Measurements from ENCODE around the gene DHRS1. TPM values are rescaled to one million over a fixed set of nuclear protein-coding genes. Genes with fewer than 3 reads are reported as not detected.

DHRS1 gene
- total and polyA plus RNA-seq, 9 of the 15 experiments (the other 6 are each of a cell fraction or from before 2014, with no cell fraction given) = 7.3 to 33.6 (median 13.3) TPM

- 17% methylated on average over 1 of the region's 1 CpG for WGBS (ENCODE audit: insufficient coverage, low coverage, missing lambda C conversion rate)
- Histone ChIP-seq H3K9me1 (ENCODE audit: control insufficient read depth, insufficient read depth, low read length) (no peaks in the 10 kb centered on the region), H3K36me3 (ENCODE audit: control insufficient read depth, insufficient read depth, low read length) (no peaks in the 10 kb centered on the region), H3K4me2 (ENCODE audit: insufficient read depth, low read length) (no peak overlapping the region), H4K20me1 (replicated peaks; ENCODE audit: control insufficient read depth, insufficient read depth, low read length) (no peaks in the 10 kb centered on the region), H3K9me3 (replicated peaks; ENCODE audit: control insufficient read depth, insufficient read depth, low read depth, low read length) (no peaks in the 10 kb centered on the region), H3K27me3 (ENCODE audit: control insufficient read depth in 2 of 2, insufficient read depth in 2 of 2, low read length in 2 of 2) (no peaks in the 10 kb centered on the region), H3K9ac (ENCODE audit: insufficient read depth in 1 of 2, low read depth in 2 of 2, low read length in 2 of 2) (no peak overlapping the region), H3K79me2 (ENCODE audit: control insufficient read depth, insufficient read depth, low read length) (no peaks in the 10 kb centered on the region), H3K4me1 (replicated peaks in 1 of 2; ENCODE audit: control insufficient read depth in 2 of 2, insufficient read depth in 2 of 2, low read length in 2 of 2) (peaks cover 0 to 10% of the 10 kb centered on the region in 2 experiments; a peak in 3 of 5 replicates), H3K27ac (ENCODE audit: extremely low read depth, low read depth, low read length) (no peak overlapping the region), H3K4me3 (no peak overlapping the region), H2AFZ (ENCODE audit: low read depth, low read length) (peak overlapping the region; percentile 40; the same call in 1 of the 2 replicates)
- intact Hi-C loops (cut with micrococcal nuclease) (no loop called here), in situ Hi-C loops (cut with MboI) (loop anchor here (25.0 kb wide), 1 partner anchor 340 kb away; no protein-coding TSS in a partner anchor)
- no peak for FAIRE-seq
- no TSS peak for BruUV-seq (replicated peaks)
- TF ChIP-seq, protein P1, sequence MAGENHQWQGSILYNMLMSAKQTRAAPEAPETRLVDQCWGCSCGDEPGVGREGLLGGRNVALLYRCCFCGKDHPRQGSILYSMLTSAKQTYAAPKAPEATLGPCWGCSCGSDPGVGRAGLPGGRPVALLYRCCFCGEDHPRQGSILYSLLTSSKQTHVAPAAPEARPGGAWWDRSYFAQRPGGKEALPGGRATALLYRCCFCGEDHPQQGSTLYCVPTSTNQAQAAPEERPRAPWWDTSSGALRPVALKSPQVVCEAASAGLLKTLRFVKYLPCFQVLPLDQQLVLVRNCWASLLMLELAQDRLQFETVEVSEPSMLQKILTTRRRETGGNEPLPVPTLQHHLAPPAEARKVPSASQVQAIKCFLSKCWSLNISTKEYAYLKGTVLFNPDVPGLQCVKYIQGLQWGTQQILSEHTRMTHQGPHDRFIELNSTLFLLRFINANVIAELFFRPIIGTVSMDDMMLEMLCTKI (IDR thresholded peaks at IDR 0.05; ENCODE audit: partially characterized antibody) = no peak
- TF ChIP-seq, protein P2, sequence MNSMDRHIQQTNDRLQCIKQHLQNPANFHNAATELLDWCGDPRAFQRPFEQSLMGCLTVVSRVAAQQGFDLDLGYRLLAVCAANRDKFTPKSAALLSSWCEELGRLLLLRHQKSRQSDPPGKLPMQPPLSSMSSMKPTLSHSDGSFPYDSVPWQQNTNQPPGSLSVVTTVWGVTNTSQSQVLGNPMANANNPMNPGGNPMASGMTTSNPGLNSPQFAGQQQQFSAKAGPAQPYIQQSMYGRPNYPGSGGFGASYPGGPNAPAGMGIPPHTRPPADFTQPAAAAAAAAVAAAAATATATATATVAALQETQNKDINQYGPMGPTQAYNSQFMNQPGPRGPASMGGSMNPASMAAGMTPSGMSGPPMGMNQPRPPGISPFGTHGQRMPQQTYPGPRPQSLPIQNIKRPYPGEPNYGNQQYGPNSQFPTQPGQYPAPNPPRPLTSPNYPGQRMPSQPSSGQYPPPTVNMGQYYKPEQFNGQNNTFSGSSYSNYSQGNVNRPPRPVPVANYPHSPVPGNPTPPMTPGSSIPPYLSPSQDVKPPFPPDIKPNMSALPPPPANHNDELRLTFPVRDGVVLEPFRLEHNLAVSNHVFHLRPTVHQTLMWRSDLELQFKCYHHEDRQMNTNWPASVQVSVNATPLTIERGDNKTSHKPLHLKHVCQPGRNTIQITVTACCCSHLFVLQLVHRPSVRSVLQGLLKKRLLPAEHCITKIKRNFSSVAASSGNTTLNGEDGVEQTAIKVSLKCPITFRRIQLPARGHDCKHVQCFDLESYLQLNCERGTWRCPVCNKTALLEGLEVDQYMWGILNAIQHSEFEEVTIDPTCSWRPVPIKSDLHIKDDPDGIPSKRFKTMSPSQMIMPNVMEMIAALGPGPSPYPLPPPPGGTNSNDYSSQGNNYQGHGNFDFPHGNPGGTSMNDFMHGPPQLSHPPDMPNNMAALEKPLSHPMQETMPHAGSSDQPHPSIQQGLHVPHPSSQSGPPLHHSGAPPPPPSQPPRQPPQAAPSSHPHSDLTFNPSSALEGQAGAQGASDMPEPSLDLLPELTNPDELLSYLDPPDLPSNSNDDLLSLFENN (IDR thresholded peaks at IDR 0.05; ENCODE audit: low read depth in 2 of 2, low read length in 2 of 2) = no peak
- TF ChIP-seq SRSF9 (IDR thresholded peaks at IDR 0.05; ENCODE audit: borderline replicate concordance, low read depth, low read length) (no peak), BRD4 (IDR thresholded peaks at IDR 0.05) (no peak), POLR3G (IDR thresholded peaks at IDR 0.05; ENCODE audit: extremely low read depth, insufficient read length, insufficient replicate concordance) (no peak), KHSRP (IDR thresholded peaks at IDR 0.05) (no peak), NFIC (IDR thresholded peaks at IDR 0.05) (no peak), DPF2 (IDR thresholded peaks at IDR 0.05) (no peak)
- TF ChIP-seq, protein P3, sequence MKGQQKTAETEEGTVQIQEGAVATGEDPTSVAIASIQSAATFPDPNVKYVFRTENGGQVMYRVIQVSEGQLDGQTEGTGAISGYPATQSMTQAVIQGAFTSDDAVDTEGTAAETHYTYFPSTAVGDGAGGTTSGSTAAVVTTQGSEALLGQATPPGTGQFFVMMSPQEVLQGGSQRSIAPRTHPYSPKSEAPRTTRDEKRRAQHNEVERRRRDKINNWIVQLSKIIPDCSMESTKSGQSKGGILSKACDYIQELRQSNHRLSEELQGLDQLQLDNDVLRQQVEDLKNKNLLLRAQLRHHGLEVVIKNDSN (CRISPR knock-in tag; IDR thresholded peaks at IDR 0.05) = no peak
- ChIA-PET CTCF (ENCODE audit: low intra/inter-chr PET ratio) (no interaction called here), POLR2A (interaction anchor here (0.6 to 0.8 kb wide), 3 partner anchors 11 to 28 kb away, joined by 3 to 4 read pairs (median 3); no protein-coding TSS in a partner anchor)
- no peak for DNase-seq (ENCODE audit: extremely low read depth in 1 of 4, low spot score in 3 of 4)
- ATAC-seq = no peak; the same call in 2 of the 3 replicates
Measured at GRCh38 chr14:24347134-24347533, 47.6 kb upstream of the DHRS1 start.

Data from K562 (cell line).